RWPE2 (cell line): ENCODE data around the gene RC3H1.

Source experiments
- ATAC-seq: fragments of 200-7000 bp; cut with Tn5 transposase; 3 replicates; pipeline ENCODE4 v1.9.1; 2021; ENCODE audit warnings: low read depth
- DNase-seq: peaks from one replicate; pipeline ENCODE4 v3.0.0-alpha.2; 2020; ENCODE audit warnings: low spot score
- H3K27ac ChIP-seq: fragments of 450-650 bp; 2 replicates; pipeline ENCODE4 v1.5.1; 2017; ENCODE audit warnings: mild to moderate bottlenecking; ENCODE audit not compliant: poor library complexity, severe bottlenecking
- H3K27me3 ChIP-seq: fragments of 250-450 bp; sonication (Bioruptor Pico); 2 replicates; pipeline ENCODE4 v1.5.1; 2021; ENCODE audit warnings: mild to moderate bottlenecking, moderate library complexity; ENCODE audit not compliant: insufficient read depth, poor library complexity, severe bottlenecking
- H3K36me3 ChIP-seq: fragments of 250-450 bp; sonication (Bioruptor Pico); 2 replicates; pipeline ENCODE4 v1.5.1; 2020; ENCODE audit warnings: low read depth, mild to moderate bottlenecking, moderate library complexity
- H3K4me1 ChIP-seq: fragments of 250-450 bp; sonication (Bioruptor Pico); 2 replicates; pipeline ENCODE4 v1.5.1; 2021; ENCODE audit warnings: mild to moderate bottlenecking, moderate library complexity; ENCODE audit not compliant: insufficient read depth, poor library complexity, severe bottlenecking
- H3K4me3 ChIP-seq: fragments of 250-450 bp; sonication (Bioruptor Pico); 2 replicates; pipeline ENCODE4 v1.5.1; 2021; ENCODE audit warnings: mild to moderate bottlenecking, moderate library complexity; ENCODE audit not compliant: severe bottlenecking
- H3K9me3 ChIP-seq: fragments of 250-450 bp; sonication (Bioruptor Pico); 2 replicates; pipeline ENCODE4 v1.5.1; 2021; ENCODE audit warnings: mild to moderate bottlenecking, moderate library complexity; ENCODE audit not compliant: severe bottlenecking
- CTCF ChIP-seq: fragments of 450-650 bp; IDR thresholded peaks from one replicate; pipeline ENCODE4 v1.5.1; 2017; ENCODE audit warnings: mild to moderate bottlenecking, moderate library complexity; ENCODE audit not compliant: poor library complexity, severe bottlenecking

Gene RC3H1

GRCh38 chr1:173917149-173917548 lies 105.0 kb downstream of the RC3H1 start, which contains the start of gene SERPINC1:
SERPINC1 (minus strand) TSS chr1:173917327; CDS start chr1:173917259, 68 bp downstream.
- DNase-seq, result no peak
- no peaks in the 10 kb centered on the region for H3K9me3 ChIP-seq
- no peak within 1 kb of the TSS for H3K4me3 ChIP-seq
- H3K36me3 ChIP-seq, result no peaks in the 10 kb centered on the region
- H3K4me1 ChIP-seq, result no peaks in the 10 kb centered on the region
- H3K27me3 ChIP-seq, result no peaks in the 10 kb centered on the region
- no peak within 1 kb of the TSS for H3K27ac ChIP-seq
- TF ChIP-seq CTCF, result no peak
- no peak for ATAC-seq

- DNase-seq (no peak), ATAC-seq (no peak)
- Histone ChIP-seq H3K9me3 (no peaks in the 10 kb centered on the region), H3K27ac (no peak overlapping the region), H3K4me3 (no peak overlapping the region), H3K4me1 (no peaks in the 10 kb centered on the region), H3K36me3 (no peaks in the 10 kb centered on the region), H3K27me3 (no peaks in the 10 kb centered on the region)
- TF ChIP-seq CTCF, result no peak
Measured at GRCh38 chr1:173916667-173917066, 105.5 kb downstream of the RC3H1 start.

GRCh38 chr1:173915596-173915995 lies 106.6 kb downstream of the RC3H1 start:
- H3K4me3 ChIP-seq, result no peak overlapping the region
- no peaks in the 10 kb centered on the region for H3K36me3 ChIP-seq
- no peak for TF ChIP-seq CTCF
- no peaks in the 10 kb centered on the region for H3K27me3 ChIP-seq
- ATAC-seq, result no peak
- no peaks in the 10 kb centered on the region for H3K4me1 ChIP-seq
- H3K9me3 ChIP-seq, result no peaks in the 10 kb centered on the region
- DNase-seq, result no peak
- no peak overlapping the region for H3K27ac ChIP-seq

GRCh38 chr1:173914366-173914871 lies 107.7 kb downstream of the RC3H1 start:
- H3K27ac ChIP-seq, result no peak overlapping the region
- H3K9me3 ChIP-seq, result no peaks in the 10 kb centered on the region
- DNase-seq (no peak), ATAC-seq (0 out of 3 replicates have a peak, but pooled peaks have one; percentile 55)
- no peaks in the 10 kb centered on the region for H3K4me1 ChIP-seq
- TF ChIP-seq CTCF, result peak; percentile 67
- no peak overlapping the region for H3K4me3 ChIP-seq
- H3K36me3 ChIP-seq, result no peaks in the 10 kb centered on the region
- H3K27me3 ChIP-seq, result no peaks in the 10 kb centered on the region

- H3K4me3 ChIP-seq, result no peak overlapping the region
- no peaks in the 10 kb centered on the region for H3K27me3 ChIP-seq
- H3K9me3 ChIP-seq, result no peaks in the 10 kb centered on the region
- no peak for ATAC-seq
- no peaks in the 10 kb centered on the region for H3K36me3 ChIP-seq
- H3K4me1 ChIP-seq, result no peaks in the 10 kb centered on the region
- H3K27ac ChIP-seq, result no peak overlapping the region
- no peak for DNase-seq
- no peak for TF ChIP-seq CTCF
Measured at GRCh38 chr1:173913111-173913510, 109.0 kb downstream of the RC3H1 start.
